Stromal cell of bone marrow (primary cell): ENCODE results near the gene USP5.

Experiments used
- DNase-seq: peaks from one replicate; pipeline ENCODE4 v3.0.0-alpha.2; 2012; ENCODE audit warnings: low read depth

The USP5 gene

GRCh38 chr12:6851921-6852650, at the start of gene USP5:
Gene USP5 (plus strand): TSS chr12:6852150. CDS start chr12:6852180, 30 bp downstream.
- DNase-seq, result peak; percentile 100

- DNase-seq, result no peak
These were observed 44.8 kb upstream of the USP5 start for GRCh38 chr12:6807170-6807569.

- no peak for DNase-seq
These were observed 42.9 kb upstream of the USP5 start for GRCh38 chr12:6809056-6809455.

- DNase-seq, result no peak
These were observed 41.2 kb upstream of the USP5 start for GRCh38 chr12:6810758-6811157.

GRCh38 chr12:6813363-6813762, 38.6 kb upstream of the USP5 start:
- no peak for DNase-seq

GRCh38 chr12:6816598-6816997, 35.4 kb upstream of the USP5 start:
- DNase-seq, result no peak

- no peak for DNase-seq
These were observed 34.9 kb upstream of the USP5 start for GRCh38 chr12:6817098-6817497.

- DNase-seq, result no peak
These were observed 34.2 kb upstream of the USP5 start for GRCh38 chr12:6817662-6818157.

- no peak for DNase-seq
These were observed 33.7 kb upstream of the USP5 start for GRCh38 chr12:6818222-6818621.

- no peak for DNase-seq
These were observed 33.3 kb upstream of the USP5 start for GRCh38 chr12:6818645-6819044.

- no peak for DNase-seq
These were observed 32.6 kb upstream of the USP5 start for GRCh38 chr12:6819106-6820030.

- no peak for DNase-seq
These were observed 31.8 kb upstream of the USP5 start for GRCh38 chr12:6820166-6820565.

GRCh38 chr12:6821591-6822425, 30.1 kb upstream of the USP5 start, which contains the start of gene GPR162:
Gene GPR162 (plus strand): TSS chr12:6821821. CDS start chr12:6823899, 2,078 bp downstream.
- DNase-seq, result peak; percentile 22

- DNase-seq, result no peak
These were observed 29.4 kb upstream of the USP5 start for GRCh38 chr12:6822426-6823135.

- no peak for DNase-seq
These were observed 28.5 kb upstream of the USP5 start for GRCh38 chr12:6823182-6824084.

- DNase-seq, result no peak
These were observed 27.7 kb upstream of the USP5 start for GRCh38 chr12:6824085-6824775.

GRCh38 chr12:6824901-6825381, 27.0 kb upstream of the USP5 start:
- no peak for DNase-seq

GRCh38 chr12:6825398-6826124, 26.4 kb upstream of the USP5 start:
- peak; percentile 71 for DNase-seq
